CD4-positive, alpha-beta memory T cell (primary cell): ENCODE data around the gene CHN2. TPM values are rescaled to one million over a fixed set of nuclear protein-coding genes. Genes with fewer than 3 reads are reported as not detected.

Experiments used
- CTCF ChIA-PET: fragments of 350-600 bp; sonication (Branson Sonifier 250); formaldehyde crosslinking; loops from one replicate; lab custom pipeline; 2021; ENCODE audit warnings: inconsistent platforms; ENCODE audit not compliant: partially characterized antibody; lab: Charles Lee
- POLR2A ChIA-PET: fragments of 350-600 bp; sonication (Branson Sonifier 250); formaldehyde crosslinking; loops from one replicate; lab custom pipeline; 2021; ENCODE audit not compliant: partially characterized antibody; lab: Charles Lee
- DNase-seq, 5 donors: peaks; one replicate each; pipeline versions ENCODE4 v3.0.0 to v3.0.0-alpha.2; 2020 to 2022; ENCODE audit warnings: mixed read lengths in 1 of 5
- H3K27ac ChIP-seq: one replicate; pipeline ENCODE4 v1.7.0; 2013; ENCODE audit warnings: low read depth, low read length
- H3K27me3 ChIP-seq: 2 replicates; pipeline ENCODE4 v1.7.0; 2013; ENCODE audit warnings: mild to moderate bottlenecking, low read length, moderate library complexity; ENCODE audit not compliant: insufficient read depth
- H3K36me3 ChIP-seq: 2 replicates; pipeline ENCODE4 v1.7.0; 2013; ENCODE audit warnings: mild to moderate bottlenecking, low read length, moderate library complexity; ENCODE audit not compliant: insufficient read depth
- H3K4me1 ChIP-seq: 2 replicates; pipeline ENCODE4 v1.7.0; 2013; ENCODE audit warnings: mild to moderate bottlenecking, low read length, moderate library complexity; ENCODE audit not compliant: insufficient read depth
- H3K4me3 ChIP-seq, 2 donors: one replicate each; pipeline ENCODE4 v1.7.0; 2013; ENCODE audit warnings: low read length in 2 of 2, mild to moderate bottlenecking in 1 of 2
- H3K9me3 ChIP-seq, 2 donors: one replicate each; pipeline ENCODE4 v1.7.0; 2013; ENCODE audit warnings: low read length in 2 of 2, control low read depth in 1 of 2; ENCODE audit not compliant: control insufficient read depth in 1 of 2
- H3K27ac Mint-ChIP-seq, 7 donors: one replicate each; pipeline ENCODE4 v1.8.0; 2020 to 2021; ENCODE audit warnings: mixed read lengths in 7 of 7, mild to moderate bottlenecking in 6 of 7, inconsistent platforms in 3 of 7, moderate library complexity in 3 of 7
- H3K27me3 Mint-ChIP-seq, 2 donors: one replicate each; pipeline ENCODE4 v1.8.0; 2020 to 2021; ENCODE audit warnings: mixed read lengths in 2 of 2
- H3K36me3 Mint-ChIP-seq, 2 donors: one replicate each; pipeline ENCODE4 v1.8.0; 2020 to 2021; ENCODE audit warnings: mixed read lengths in 2 of 2, inconsistent platforms in 1 of 2, mild to moderate bottlenecking in 1 of 2
- H3K4me1 Mint-ChIP-seq, 4 donors: one replicate each; pipeline ENCODE4 v1.8.0; 2020 to 2021; ENCODE audit warnings: mixed read lengths in 4 of 4, mild to moderate bottlenecking in 1 of 4
- H3K4me3 Mint-ChIP-seq, 8 donors: one replicate each; pipeline ENCODE4 v1.8.0; 2020 to 2021; ENCODE audit warnings: mixed read lengths in 8 of 8, mild to moderate bottlenecking in 7 of 8, moderate library complexity in 6 of 8, inconsistent platforms in 3 of 8
- H3K9me3 Mint-ChIP-seq, 8 donors: one replicate each; pipeline ENCODE4 v1.8.0; 2020 to 2021; ENCODE audit warnings: mixed read lengths in 8 of 8, mild to moderate bottlenecking in 5 of 8, inconsistent platforms in 3 of 8, moderate library complexity in 1 of 8
- intact Hi-C: fragments of 100-400 bp; cut with micrococcal nuclease; formaldehyde crosslinking; loops from one replicate; pipeline ENCODE4 v1.15.1; 2023
- polyA plus RNA-seq, 2 donors: library from polyadenylated mRNA; unstranded; fragments of 300-500 nt; fragmentation: Illumina TruSeq; gene quantifications; one replicate each; pipeline ENCODE4 v1.2.3, GENCODE V29; 2021
- total RNA-seq, 2 experiments: library from RNA; stranded (reverse); gene quantifications; one replicate each; pipeline ENCODE4 v1.2.3, GENCODE V29; 2021

Gene CHN2
- total and polyA plus RNA-seq, 4 experiments from 2014 or later: 1.8 to 7.6 (median 3.5) TPM

- peaks cover 6 to 18% (median 10%) of the 10 kb centered on the region in 4 donors for H3K4me1 Mint-ChIP-seq
- intact Hi-C loops: no loop called here
- CTCF ChIA-PET: no interaction called here
- Histone ChIP-seq H3K36me3 (no peaks in the 10 kb centered on the region), H3K4me1 (peaks cover 12% of the 10 kb centered on the region), H3K27me3 (no peaks in the 10 kb centered on the region), H3K9me3 (no peaks in the 10 kb centered on the region), H3K4me3 (no peak overlapping the region), H3K27ac (no peak overlapping the region)
- POLR2A ChIA-PET: no interaction called here
- H3K27me3 Mint-ChIP-seq: no peaks in the 10 kb centered on the region
- no peak for DNase-seq
- peak overlapping the region in 1 of 7 donors; percentile 18 for H3K27ac Mint-ChIP-seq
- H3K9me3 Mint-ChIP-seq: peaks cover 0 to 4% (median 0%) of the 10 kb centered on the region in 8 donors
- no peak overlapping the region for H3K4me3 Mint-ChIP-seq
- no peaks in the 10 kb centered on the region for H3K36me3 Mint-ChIP-seq
Measured at GRCh38 chr7:29282819-29283414, 88.3 kb downstream of the CHN2 start.

- Mint-ChIP-seq H3K36me3 (no peaks in the 10 kb centered on the region), H3K27ac (peak overlapping the region in 1 of 7 donors; percentile 8), H3K4me1 (peaks cover 14 to 18% (median 16%) of the 10 kb centered on the region in 4 donors), H3K9me3 (peaks cover 0 to 3% (median 0%) of the 10 kb centered on the region in 8 donors), H3K4me3 (no peak overlapping the region), H3K27me3 (no peaks in the 10 kb centered on the region)
- no peaks in the 10 kb centered on the region for H3K36me3 ChIP-seq
- peaks cover 12% of the 10 kb centered on the region for H3K4me1 ChIP-seq
- H3K27ac ChIP-seq: no peak overlapping the region
- ChIA-PET POLR2A (no interaction called here), CTCF (interaction anchor here (1.0 to 1.5 kb wide), 2 partner anchors 10 to 358 kb away, joined by 3 read pairs; no protein-coding TSS in a partner anchor)
- H3K9me3 ChIP-seq: no peaks in the 10 kb centered on the region
- no peaks in the 10 kb centered on the region for H3K27me3 ChIP-seq
- H3K4me3 ChIP-seq: no peak overlapping the region
- intact Hi-C loops: no loop called here
- DNase-seq: no peak
Measured at GRCh38 chr7:29284696-29285443, 90.3 kb downstream of the CHN2 start.

GRCh38 chr7:29285444-29285793, 90.8 kb downstream of the CHN2 start:
- H3K4me3 ChIP-seq: no peak overlapping the region
- CTCF ChIA-PET: interaction anchor here (1.5 kb wide), 1 partner anchor 358 kb away, joined by 3 read pairs; no protein-coding TSS in a partner anchor
- H3K9me3 Mint-ChIP-seq: peaks cover 0 to 3% (median 0%) of the 10 kb centered on the region in 8 donors
- H3K4me1 Mint-ChIP-seq: peaks cover 14 to 18% (median 16%) of the 10 kb centered on the region in 4 donors
- H3K4me1 ChIP-seq: peaks cover 12% of the 10 kb centered on the region
- no peaks in the 10 kb centered on the region for H3K36me3 ChIP-seq
- no peaks in the 10 kb centered on the region for H3K36me3 Mint-ChIP-seq
- H3K27me3 ChIP-seq: no peaks in the 10 kb centered on the region
- no peaks in the 10 kb centered on the region for H3K9me3 ChIP-seq
- POLR2A ChIA-PET: no interaction called here
- peak overlapping the region in 1 of 7 donors; percentile 8 for H3K27ac Mint-ChIP-seq
- H3K4me3 Mint-ChIP-seq: peak overlapping the region in 1 of 8 donors; percentile 35
- intact Hi-C loops: no loop called here
- peak in 4 of 5 donors; percentile 2 to 19 (median 10) for DNase-seq
- H3K27me3 Mint-ChIP-seq: no peaks in the 10 kb centered on the region
- H3K27ac ChIP-seq: no peak overlapping the region

- peaks cover 0 to 3% (median 0%) of the 10 kb centered on the region in 8 donors for H3K9me3 Mint-ChIP-seq
Measured at GRCh38 chr7:29285861-29286260, 91.3 kb downstream of the CHN2 start.

GRCh38 chr7:29287366-29287765, 92.8 kb downstream of the CHN2 start:
- POLR2A ChIA-PET: no interaction called here

More at GRCh38 chr7:29285861-29286260, 91.3 kb downstream of the CHN2 start:
- Histone ChIP-seq H3K27me3 (no peaks in the 10 kb centered on the region), H3K4me1 (peaks cover 12% of the 10 kb centered on the region), H3K9me3 (no peaks in the 10 kb centered on the region), H3K4me3 (no peak overlapping the region), H3K27ac (no peak overlapping the region), H3K36me3 (no peaks in the 10 kb centered on the region)
- peaks cover 14 to 18% (median 16%) of the 10 kb centered on the region in 4 donors for H3K4me1 Mint-ChIP-seq
- DNase-seq: no peak
- H3K4me3 Mint-ChIP-seq: peak overlapping the region in 1 of 8 donors; percentile 35
- H3K27ac Mint-ChIP-seq: peak overlapping the region in 1 of 7 donors; percentile 8
- no peaks in the 10 kb centered on the region for H3K27me3 Mint-ChIP-seq
- intact Hi-C loops: no loop called here
- CTCF ChIA-PET: no interaction called here
- POLR2A ChIA-PET: no interaction called here
- H3K36me3 Mint-ChIP-seq: no peaks in the 10 kb centered on the region

GRCh38 chr7:29288181-29289091, 93.9 kb downstream of the CHN2 start:
- Mint-ChIP-seq H3K4me3 (no peak overlapping the region), H3K27ac (peak overlapping the region in 1 of 7 donors; percentile 19), H3K36me3 (no peaks in the 10 kb centered on the region), H3K27me3 (no peaks in the 10 kb centered on the region), H3K9me3 (peaks cover 0 to 3% (median 0%) of the 10 kb centered on the region in 8 donors), H3K4me1 (peaks cover 14 to 18% (median 16%) of the 10 kb centered on the region in 4 donors)
- CTCF ChIA-PET: interaction anchor here (1.3 kb wide), 1 partner anchor 23 kb away, joined by 3 read pairs; no protein-coding TSS in a partner anchor
- no peak overlapping the region for H3K4me3 ChIP-seq
- no peaks in the 10 kb centered on the region for H3K27me3 ChIP-seq
- no peak overlapping the region for H3K27ac ChIP-seq
- POLR2A ChIA-PET: no interaction called here
- no peaks in the 10 kb centered on the region for H3K9me3 ChIP-seq
- intact Hi-C loops: no loop called here
- peaks cover 12% of the 10 kb centered on the region for H3K4me1 ChIP-seq
- DNase-seq: no peak
- no peaks in the 10 kb centered on the region for H3K36me3 ChIP-seq

More at GRCh38 chr7:29287366-29287765, 92.8 kb downstream of the CHN2 start:
- H3K9me3 ChIP-seq: no peaks in the 10 kb centered on the region
- Mint-ChIP-seq H3K27ac (no peak overlapping the region), H3K4me3 (no peak overlapping the region), H3K27me3 (no peaks in the 10 kb centered on the region), H3K9me3 (peaks cover 0 to 3% (median 0%) of the 10 kb centered on the region in 8 donors), H3K36me3 (no peaks in the 10 kb centered on the region), H3K4me1 (peaks cover 14 to 18% (median 16%) of the 10 kb centered on the region in 4 donors)
- H3K27ac ChIP-seq: no peak overlapping the region
- intact Hi-C loops: no loop called here
- CTCF ChIA-PET: no interaction called here
- no peaks in the 10 kb centered on the region for H3K36me3 ChIP-seq
- DNase-seq: no peak
- no peaks in the 10 kb centered on the region for H3K27me3 ChIP-seq
- peaks cover 12% of the 10 kb centered on the region for H3K4me1 ChIP-seq
- no peak overlapping the region for H3K4me3 ChIP-seq
